SU-DHL-6 (cell line): ENCODE measurements around the gene EXOC4.

Experiments
- H2AFZ ChIP-seq: fragments of 200-600 bp; sonication (generic); 2 replicates; pipeline ENCODE4 v1.6.1; 2014; ENCODE audit warnings: low read depth, mild to moderate bottlenecking, moderate library complexity, mixed read lengths, antibody characterized with exemption, low read length; ENCODE audit not compliant: severe bottlenecking
- H3F3A ChIP-seq: fragments of 200-600 bp; shearing (Covaris generic); 2 replicates; pipeline ENCODE4 v1.6.0; 2016; ENCODE audit warnings: antibody characterized with exemption, mild to moderate bottlenecking; ENCODE audit not compliant: insufficient read depth
- H3K27ac ChIP-seq: fragments of 200-600 bp; sonication (generic); 2 replicates; pipeline ENCODE4 v1.5.1; 2016; ENCODE audit warnings: low read depth, mild to moderate bottlenecking, low read length, moderate library complexity, mixed read lengths
- H3K27me3 ChIP-seq: fragments of 200-600 bp; sonication (generic), shearing (Covaris generic); 2 replicates; pipeline ENCODE4 v1.6.0; 2014; ENCODE audit warnings: mild to moderate bottlenecking, low read length
- H3K36me3 ChIP-seq: fragments of 200-600 bp; sonication (generic); 2 replicates; pipeline ENCODE4 v1.6.1; 2014; ENCODE audit warnings: mild to moderate bottlenecking, low read length, mixed read lengths
- H3K4me2 ChIP-seq: fragments of 300-600, 200-600 bp; shearing (Covaris generic), sonication (generic); 2 replicates; pipeline ENCODE4 v1.6.0; 2014; ENCODE audit warnings: low read length, low read depth, mild to moderate bottlenecking; ENCODE audit not compliant: poor library complexity, severe bottlenecking
- H3K4me3 ChIP-seq: fragments of 200-600 bp; sonication (generic); 2 replicates; pipeline ENCODE4 v1.5.1; 2014; ENCODE audit warnings: antibody characterized with exemption, low read length, mild to moderate bottlenecking, mixed read lengths; ENCODE audit not compliant: insufficient read depth, poor library complexity, severe bottlenecking
- H3K79me2 ChIP-seq: fragments of 200-600 bp; sonication (generic); 2 replicates; pipeline ENCODE4 v1.6.1; 2014; ENCODE audit warnings: mild to moderate bottlenecking, low read length, moderate library complexity; ENCODE audit not compliant: insufficient read depth
- H3K9ac ChIP-seq: fragments of 200-600 bp; sonication (generic); 2 replicates; pipeline ENCODE4 v1.7.0; 2014; ENCODE audit warnings: mild to moderate bottlenecking, low read length
- H3K9me2 ChIP-seq: fragments of 200-600 bp; sonication (generic); replicated peaks from 2 replicates; pipeline ENCODE4 v1.6.1; 2014; ENCODE audit warnings: low read length; ENCODE audit not compliant: insufficient read depth
- H3K9me3 ChIP-seq: fragments of 200-600 bp; sonication (generic); 2 replicates; pipeline ENCODE4 v1.6.1; 2014; ENCODE audit warnings: low read length, mixed read lengths; ENCODE audit not compliant: insufficient read depth
- H4K20me1 ChIP-seq: fragments of 200-600 bp; sonication (generic); 2 replicates; pipeline ENCODE4 v1.6.1; 2014; ENCODE audit warnings: low read depth, mild to moderate bottlenecking, antibody characterized with exemption, low read length, moderate library complexity, mixed read lengths
- CTCF ChIP-seq: fragments of 200-600 bp; sonication (generic); IDR thresholded peaks from one replicate; pipeline ENCODE4 v1.5.1; 2017; ENCODE audit warnings: antibody characterized with exemption, mild to moderate bottlenecking, low read length, moderate library complexity; ENCODE audit not compliant: insufficient read depth, poor library complexity, severe bottlenecking
- EZH2phosphoT487 ChIP-seq: fragments of 200-600 bp; sonication (generic), shearing (Covaris generic); conservative IDR thresholded peaks from 2 replicates; pipeline ENCODE4 v1.6.1; 2018; ENCODE audit warnings: mild to moderate bottlenecking, antibody characterized with exemption, low read length, moderate library complexity, mixed read lengths

Gene EXOC4

GRCh38 chr7:133542209-133542780, 289.4 kb downstream of the EXOC4 start:
- Histone ChIP-seq H3K27ac (no peak overlapping the region), H3K9ac (no peak overlapping the region), H3K36me3 (no peaks in the 10 kb centered on the region), H3F3A (no peaks in the 10 kb centered on the region), H2AFZ (no peak overlapping the region), H3K9me3 (no peaks in the 10 kb centered on the region), H3K4me3 (no peak overlapping the region), H4K20me1 (no peaks in the 10 kb centered on the region), H3K9me2 (no peaks in the 10 kb centered on the region), H3K4me2 (no peak overlapping the region), H3K79me2 (no peaks in the 10 kb centered on the region), H3K27me3 (no peaks in the 10 kb centered on the region)
- TF ChIP-seq EZH2phosphoT487 (no peak), CTCF (no peak)

- Histone ChIP-seq H3K79me2 (no peaks in the 10 kb centered on the region), H3F3A (no peaks in the 10 kb centered on the region), H3K9me3 (no peaks in the 10 kb centered on the region), H3K27ac (no peak overlapping the region), H4K20me1 (no peaks in the 10 kb centered on the region), H3K27me3 (no peaks in the 10 kb centered on the region), H3K36me3 (no peaks in the 10 kb centered on the region), H2AFZ (no peak overlapping the region), H3K4me2 (no peak overlapping the region), H3K9ac (no peak overlapping the region), H3K9me2 (no peaks in the 10 kb centered on the region), H3K4me3 (no peak overlapping the region)
- TF ChIP-seq CTCF (no peak), EZH2phosphoT487 (no peak)
Measured at GRCh38 chr7:133543657-133544056, 290.8 kb downstream of the EXOC4 start.

- Histone ChIP-seq H2AFZ (no peak overlapping the region), H4K20me1 (no peaks in the 10 kb centered on the region), H3K9me2 (no peaks in the 10 kb centered on the region), H3K9me3 (no peaks in the 10 kb centered on the region), H3K79me2 (no peaks in the 10 kb centered on the region), H3K36me3 (no peaks in the 10 kb centered on the region), H3K27ac (no peak overlapping the region), H3K4me3 (no peak overlapping the region), H3K9ac (no peak overlapping the region), H3K27me3 (no peaks in the 10 kb centered on the region), H3K4me2 (no peak overlapping the region), H3F3A (no peaks in the 10 kb centered on the region)
- TF ChIP-seq CTCF (no peak), EZH2phosphoT487 (no peak)
Measured at GRCh38 chr7:133545618-133546017, 292.7 kb downstream of the EXOC4 start.

GRCh38 chr7:133547981-133548380, 295.1 kb downstream of the EXOC4 start:
- Histone ChIP-seq H3K4me2 (no peak overlapping the region), H4K20me1 (no peaks in the 10 kb centered on the region), H3K9me3 (no peaks in the 10 kb centered on the region), H3K9me2 (no peaks in the 10 kb centered on the region), H2AFZ (no peak overlapping the region), H3F3A (no peaks in the 10 kb centered on the region), H3K36me3 (no peaks in the 10 kb centered on the region), H3K79me2 (no peaks in the 10 kb centered on the region), H3K27ac (no peak overlapping the region), H3K9ac (no peak overlapping the region), H3K4me3 (no peak overlapping the region), H3K27me3 (no peaks in the 10 kb centered on the region)
- TF ChIP-seq EZH2phosphoT487 (no peak), CTCF (no peak)
